HepG2 (cell line): ENCODE results near the gene TMEM14A. TPM values are rescaled to one million over a fixed set of nuclear protein-coding genes. Genes with fewer than 3 reads are reported as not detected.

Source experiments
- ARHGAP35 ChIP-seq: sonication (generic); formaldehyde crosslinking; IDR thresholded peaks from 2 replicates; pipeline ENCODE4 v1.9.0; 2022; ENCODE audit warnings: mild to moderate bottlenecking, inconsistent platforms, moderate library complexity, missing genetic modification reagents, borderline replicate concordance
- CHCHD3 ChIP-seq: sonication (generic); formaldehyde crosslinking; IDR thresholded peaks from 2 replicates; pipeline ENCODE4 v1.8.0; 2022; ENCODE audit warnings: mild to moderate bottlenecking, missing genetic modification reagents, moderate library complexity
- HMG20B ChIP-seq: conservative IDR thresholded peaks from 2 replicates; pipeline ENCODE4 v1.6.1; 2016; ENCODE audit warnings: missing genetic modification reagents, missing compliant biosample characterization
- HNF4A ChIP-seq: sonication (generic); formaldehyde crosslinking; IDR thresholded peaks from 2 replicates; pipeline ENCODE4 v1.4.0; 2020; ENCODE audit warnings: missing genetic modification reagents
- JDP2 ChIP-seq: sonication (generic); formaldehyde crosslinking; IDR thresholded peaks from 2 replicates; pipeline ENCODE4 v1.8.1; 2022; ENCODE audit warnings: missing genetic modification reagents, borderline replicate concordance
- KDM2A ChIP-seq: sonication (generic); formaldehyde crosslinking; IDR thresholded peaks from 2 replicates; pipeline ENCODE4 v1.4.0; 2020; ENCODE audit warnings: low read depth, missing genetic modification reagents, borderline replicate concordance
- RNF219 ChIP-seq: sonication (generic); formaldehyde crosslinking; IDR thresholded peaks from 2 replicates; pipeline ENCODE4 v1.5.0; 2020; ENCODE audit warnings: mild to moderate bottlenecking, missing genetic modification reagents
- ZKSCAN8 ChIP-seq: IDR thresholded peaks from 2 replicates; pipeline ENCODE4 v1.6.1; 2016; ENCODE audit warnings: borderline replicate concordance, missing genetic modification reagents, missing compliant biosample characterization
- ZNF331 ChIP-seq: sonication (generic); formaldehyde crosslinking; IDR thresholded peaks from 2 replicates; pipeline ENCODE4 v1.4.0; 2020; ENCODE audit warnings: missing genetic modification reagents
- ZNF496 ChIP-seq: sonication (generic); formaldehyde crosslinking; IDR thresholded peaks from 2 replicates; pipeline ENCODE4 v1.8.1; 2023; ENCODE audit warnings: mild to moderate bottlenecking, moderate library complexity, missing genetic modification reagents; ENCODE audit not compliant: insufficient replicate concordance
- ZNF576 ChIP-seq: sonication (generic); formaldehyde crosslinking; IDR thresholded peaks from 2 replicates; pipeline ENCODE4 v1.4.0; 2020; ENCODE audit warnings: mild to moderate bottlenecking, missing genetic modification reagents
- ZNF607 ChIP-seq: sonication (generic); formaldehyde crosslinking; IDR thresholded peaks from 2 replicates; pipeline ENCODE4 v1.5.1; 2020; ENCODE audit warnings: missing genetic modification reagents, mild to moderate bottlenecking, borderline replicate concordance
- ZNF616 ChIP-seq: sonication (generic); formaldehyde crosslinking; IDR thresholded peaks from 2 replicates; pipeline ENCODE4 v1.5.0; 2020; ENCODE audit warnings: low read depth, mild to moderate bottlenecking, missing genetic modification reagents
- polyA plus RNA-seq, 8 experiments: library from polyadenylated mRNA; depleted of rRNA in 3 of 8; stranded (reverse) in 7 of 8; unstranded in 1 of 8; fragments of >200 nt; fragmentation: Illumina TruSeq in 4 of 8; extraction: Trizol in 4 of 8; gene quantifications; 2 replicates each; pipeline versions ENCODE4 v1.2.1 to v1.2.3, GENCODE V29; 2011 to 2016; ENCODE audit warnings: low read depth in 4 of 8, missing spikeins in 1 of 8, mixed read lengths in 1 of 8; ENCODE audit not compliant: insufficient read depth in 1 of 8
- total RNA-seq, 5 experiments: library from RNA; depleted of rRNA; stranded (reverse); fragments of >200 nt; fragmentation: Illumina TruSeq; extraction: Trizol; gene quantifications; 2 replicates each; pipeline ENCODE4 v1.2.3, GENCODE V29; 2016; ENCODE audit warnings: low read depth in 1 of 5
- TF ChIP-seq, protein P1 (sequence below): sonication (generic); formaldehyde crosslinking; IDR thresholded peaks from 2 replicates; pipeline ENCODE4 v1.5.0; 2020; ENCODE audit warnings: mild to moderate bottlenecking, low read depth, missing genetic modification reagents, borderline replicate concordance
- TF ChIP-seq, protein P2 (sequence below): IDR thresholded peaks from 2 replicates; pipeline ENCODE4 v1.6.1; 2012; ENCODE audit warnings: low read depth, low read length, improper control_type of control experiment

The TMEM14A gene
- total and polyA plus RNA-seq, 2 of the 13 experiments (the other 11 are each of a cell fraction or from before 2014, with no cell fraction given): 24.6 to 73.7 TPM

GRCh38 chr6:52670502-52671409 lies at the start of gene TMEM14A (continued):
- 0 out of 2 replicates have a peak, but pooled peaks have one; percentile 89 for TF ChIP-seq RNF219 (CRISPR knock-in tag)
- TF ChIP-seq, protein P1, sequence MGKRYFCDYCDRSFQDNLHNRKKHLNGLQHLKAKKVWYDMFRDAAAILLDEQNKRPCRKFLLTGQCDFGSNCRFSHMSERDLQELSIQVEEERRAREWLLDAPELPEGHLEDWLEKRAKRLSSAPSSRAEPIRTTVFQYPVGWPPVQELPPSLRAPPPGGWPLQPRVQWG: no peak
- TF ChIP-seq ZKSCAN8 (CRISPR knock-in tag): peak; percentile 74; the same call in 1 of the 2 replicates
- TF ChIP-seq JDP2 (CRISPR knock-in tag): no peak
- no peak for TF ChIP-seq ZNF496 (CRISPR knock-in tag)
- TF ChIP-seq CHCHD3: peak; percentile 87; the same call in 1 of the 2 replicates
- TF ChIP-seq, protein P2, sequence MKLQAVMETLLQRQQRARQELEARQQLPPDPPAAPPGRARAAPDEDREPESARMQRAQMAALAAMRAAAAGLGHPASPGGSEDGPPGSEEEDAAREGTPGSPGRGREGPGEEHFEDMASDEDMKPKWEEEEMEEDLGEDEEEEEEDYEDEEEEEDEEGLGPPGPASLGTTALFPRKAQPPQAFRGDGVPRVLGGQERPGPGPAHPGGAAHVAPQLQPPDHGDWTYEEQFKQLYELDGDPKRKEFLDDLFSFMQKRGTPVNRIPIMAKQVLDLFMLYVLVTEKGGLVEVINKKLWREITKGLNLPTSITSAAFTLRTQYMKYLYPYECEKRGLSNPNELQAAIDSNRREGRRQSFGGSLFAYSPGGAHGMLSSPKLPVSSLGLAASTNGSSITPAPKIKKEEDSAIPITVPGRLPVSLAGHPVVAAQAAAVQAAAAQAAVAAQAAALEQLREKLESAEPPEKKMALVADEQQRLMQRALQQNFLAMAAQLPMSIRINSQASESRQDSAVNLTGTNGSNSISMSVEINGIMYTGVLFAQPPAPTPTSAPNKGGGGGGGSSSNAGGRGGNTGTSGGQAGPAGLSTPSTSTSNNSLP: 0 out of 2 replicates have a peak, but pooled peaks have one; percentile 20
- peak; percentile 94 for TF ChIP-seq ZNF616 (CRISPR knock-in tag)
- TF ChIP-seq KDM2A (CRISPR knock-in tag): peak; percentile 96
- TF ChIP-seq ARHGAP35 (CRISPR knock-in tag): peak; percentile 83; the same call in 1 of the 2 replicates
- peak; percentile 77 for TF ChIP-seq HNF4A (CRISPR knock-in tag)
- 0 out of 2 replicates have a peak, but pooled peaks have one; percentile 71 for TF ChIP-seq ZNF576
- TF ChIP-seq ZNF607: no peak; the same call in 1 of the 2 replicates
- peak; percentile 54; the same call in 1 of the 2 replicates for TF ChIP-seq HMG20B (CRISPR knock-in tag)
- TF ChIP-seq ZNF331 (CRISPR knock-in tag): peak; percentile 92; the same call in 1 of the 2 replicates
